Head of caudate nucleus (tissue), 42 donors: ENCODE data around the gene ALPI.

ENCODE experiments used
- DNase-seq, 42 donors: peaks; one replicate each; pipeline versions ENCODE4 v3.0.0 to v3.0.0-alpha.2; 2020 to 2021; ENCODE audit warnings: mixed read lengths in 7 of 42
- intact Hi-C: fragments of 100-400 bp; cut with DNase I; formaldehyde crosslinking; loops from one replicate; pipeline ENCODE4 v1.15.0; 2022

The ALPI gene

GRCh38 chr2:232488097-232488711 lies 32.3 kb downstream of the ALPI start:
- peak in 2 of 42 donors; percentile 1 for DNase-seq
- intact Hi-C loops: no loop called here

- intact Hi-C loops: no loop called here
- DNase-seq: peak in 2 of 42 donors; percentile 1
Observed at GRCh38 chr2:232488721-232489300, 32.9 kb downstream of the ALPI start.

- intact Hi-C loops: no loop called here
- peak in 3 of 42 donors; percentile 1 to 2 (median 1) for DNase-seq
Observed at GRCh38 chr2:232489516-232490220, 33.7 kb downstream of the ALPI start.

- intact Hi-C loops: no loop called here
- peak in 2 of 42 donors; percentile 0 to 2 for DNase-seq
Observed at GRCh38 chr2:232490221-232491138, 34.5 kb downstream of the ALPI start.

- DNase-seq: peak in 1 of 42 donors; percentile 3
- intact Hi-C loops: no loop called here
Observed at GRCh38 chr2:232491139-232491780, 35.3 kb downstream of the ALPI start.

GRCh38 chr2:232492236-232492848 lies 36.4 kb downstream of the ALPI start:
- peak in 1 of 42 donors; percentile 0 for DNase-seq
- intact Hi-C loops: no loop called here

GRCh38 chr2:232492963-232493700 lies 37.2 kb downstream of the ALPI start:
- no peak for DNase-seq

GRCh38 chr2:232493701-232494474 lies 37.9 kb downstream of the ALPI start:
- intact Hi-C loops: no loop called here

More at GRCh38 chr2:232492963-232493700, 37.2 kb downstream of the ALPI start:
- intact Hi-C loops: no loop called here

GRCh38 chr2:232494542-232494941 lies 38.6 kb downstream of the ALPI start:
- intact Hi-C loops: no loop called here
- no peak for DNase-seq

More at GRCh38 chr2:232493701-232494474, 37.9 kb downstream of the ALPI start:
- DNase-seq: no peak

GRCh38 chr2:232495292-232495691 lies 39.3 kb downstream of the ALPI start:
- no peak for DNase-seq
- intact Hi-C loops: no loop called here

GRCh38 chr2:232496501-232497270 lies 40.7 kb downstream of the ALPI start:
- DNase-seq: no peak
- intact Hi-C loops: no loop called here

GRCh38 chr2:232497348-232497747 lies 41.4 kb downstream of the ALPI start:
- intact Hi-C loops: no loop called here
- DNase-seq: no peak

GRCh38 chr2:232498452-232498851 lies 42.5 kb downstream of the ALPI start:
- no peak for DNase-seq
- intact Hi-C loops: no loop called here

- DNase-seq: no peak
- intact Hi-C loops: no loop called here
Observed at GRCh38 chr2:232501331-232501771, 45.4 kb downstream of the ALPI start.

GRCh38 chr2:232501794-232502390 lies 45.9 kb downstream of the ALPI start:
- intact Hi-C loops: no loop called here
- no peak for DNase-seq

- intact Hi-C loops: no loop called here
- no peak for DNase-seq
Observed at GRCh38 chr2:232502511-232502910, 46.6 kb downstream of the ALPI start.
